ENCODE measurements around the gene PLAAT2. TPM values are rescaled to one million over a fixed set of nuclear protein-coding genes. Genes with fewer than 3 reads are reported as not detected.
"Not testable (repeated sequence)": the region's sequence is repeated elsewhere in the genome, so short reads cannot be mapped to it uniquely, and the experiment has no call there.

PLAAT2 gene
- total RNA-seq = under 1 TPM in 1 of 2 donors, not detected in 1; 0.35 TPM

- DNase-seq = no peak
- H3K4me3 Mint-ChIP-seq = peak within 1 kb of the TSS; percentile 28 to 46
- H3K9me3 Mint-ChIP-seq = no peaks in the 10 kb centered on the region
- H3K27ac Mint-ChIP-seq = no peak within 1 kb of the TSS
- H3K4me1 Mint-ChIP-seq (ENCODE audit: low read depth) = peaks cover 64% of the 10 kb centered on the region
- ATAC-seq (replicated peaks in 1 of 2) = no peak
- no peaks in the 10 kb centered on the region for H3K36me3 Mint-ChIP-seq (ENCODE audit: insufficient read depth in 2 of 2)
- no peaks in the 10 kb centered on the region for H3K27me3 Mint-ChIP-seq (ENCODE audit: low read depth)
Observed at GRCh38 chr11:63563201-63564055, at the start of gene PLAAT2. TSS of gene PLAAT2 (minus strand) at chr11:63563379. CDS start at chr11:63563324, 55 bp downstream.

- H3K27ac Mint-ChIP-seq = no peak overlapping the region
- no peaks in the 10 kb centered on the region for H3K36me3 Mint-ChIP-seq (ENCODE audit: insufficient read depth in 2 of 2)
- peaks cover 12% of the 10 kb centered on the region for H3K4me1 Mint-ChIP-seq (ENCODE audit: low read depth)
- no peak for DNase-seq
- H3K27me3 Mint-ChIP-seq (ENCODE audit: low read depth) = no peaks in the 10 kb centered on the region
- no peaks in the 10 kb centered on the region for H3K9me3 Mint-ChIP-seq
- ATAC-seq (replicated peaks in 1 of 2) = no peak
- H3K4me3 Mint-ChIP-seq = no peak overlapping the region
Observed at GRCh38 chr11:63612181-63612580, 49.0 kb upstream of the PLAAT2 start.

- Mint-ChIP-seq H3K9me3 (no peaks in the 10 kb centered on the region), H3K4me3 (no peak overlapping the region), H3K36me3 (ENCODE audit: insufficient read depth in 2 of 2) (no peaks in the 10 kb centered on the region), H3K27ac (no peak overlapping the region), H3K4me1 (ENCODE audit: low read depth) (peaks cover 12% of the 10 kb centered on the region), H3K27me3 (ENCODE audit: low read depth) (no peaks in the 10 kb centered on the region)
- ATAC-seq (replicated peaks in 1 of 2) (no peak), DNase-seq (no peak)
Observed at GRCh38 chr11:63611395-63611747, 48.2 kb upstream of the PLAAT2 start.

GRCh38 chr11:63610604-63611394, 47.6 kb upstream of the PLAAT2 start:
- Mint-ChIP-seq H3K9me3 (no peaks in the 10 kb centered on the region), H3K36me3 (ENCODE audit: insufficient read depth in 2 of 2) (no peaks in the 10 kb centered on the region), H3K27ac (no peak overlapping the region), H3K4me3 (no peak overlapping the region), H3K4me1 (ENCODE audit: low read depth) (peaks cover 12% of the 10 kb centered on the region), H3K27me3 (ENCODE audit: low read depth) (no peaks in the 10 kb centered on the region)
- DNase-seq = no peak
- ATAC-seq (replicated peaks in 1 of 2) = no peak

- Mint-ChIP-seq H3K4me3 (no peak overlapping the region), H3K27ac (no peak overlapping the region), H3K9me3 (no peaks in the 10 kb centered on the region), H3K27me3 (ENCODE audit: low read depth) (no peaks in the 10 kb centered on the region), H3K36me3 (ENCODE audit: insufficient read depth in 2 of 2) (no peaks in the 10 kb centered on the region), H3K4me1 (ENCODE audit: low read depth) (peaks cover 12% of the 10 kb centered on the region)
- no peak for ATAC-seq (replicated peaks in 1 of 2)
- no peak for DNase-seq
Observed at GRCh38 chr11:63609971-63610580, 46.9 kb upstream of the PLAAT2 start.

GRCh38 chr11:63609536-63609935, 46.4 kb upstream of the PLAAT2 start:
- DNase-seq = no peak
- ATAC-seq (replicated peaks in 1 of 2) = no peak
- no peaks in the 10 kb centered on the region for H3K36me3 Mint-ChIP-seq (ENCODE audit: insufficient read depth in 2 of 2)
- no peak overlapping the region for H3K27ac Mint-ChIP-seq
- H3K4me1 Mint-ChIP-seq (ENCODE audit: low read depth) = peaks cover 12% of the 10 kb centered on the region
- H3K4me3 Mint-ChIP-seq = no peak overlapping the region
- no peaks in the 10 kb centered on the region for H3K27me3 Mint-ChIP-seq (ENCODE audit: low read depth)
- no peaks in the 10 kb centered on the region for H3K9me3 Mint-ChIP-seq

GRCh38 chr11:63608353-63609345, 45.5 kb upstream of the PLAAT2 start:
- H3K4me1 Mint-ChIP-seq (ENCODE audit: low read depth) = peaks cover 12% of the 10 kb centered on the region
- ATAC-seq (replicated peaks in 1 of 2) = peak in 1 of 2 donors; percentile 53
- no peak overlapping the region for H3K4me3 Mint-ChIP-seq
- no peak for DNase-seq
- H3K36me3 Mint-ChIP-seq (ENCODE audit: insufficient read depth in 2 of 2) = no peaks in the 10 kb centered on the region
- H3K27ac Mint-ChIP-seq = no peak overlapping the region
- H3K9me3 Mint-ChIP-seq = no peaks in the 10 kb centered on the region
- no peaks in the 10 kb centered on the region for H3K27me3 Mint-ChIP-seq (ENCODE audit: low read depth)

- ATAC-seq (replicated peaks in 1 of 2) = no peak
- H3K4me1 Mint-ChIP-seq (ENCODE audit: low read depth) = peaks cover 5% of the 10 kb centered on the region
- H3K27ac Mint-ChIP-seq = no peak overlapping the region
- H3K27me3 Mint-ChIP-seq (ENCODE audit: low read depth) = no peaks in the 10 kb centered on the region
- DNase-seq = no peak
- H3K36me3 Mint-ChIP-seq (ENCODE audit: insufficient read depth in 2 of 2) = no peaks in the 10 kb centered on the region
- no peak overlapping the region for H3K4me3 Mint-ChIP-seq
- H3K9me3 Mint-ChIP-seq = no peaks in the 10 kb centered on the region
Observed at GRCh38 chr11:63603180-63603518, 40.0 kb upstream of the PLAAT2 start.

GRCh38 chr11:63602290-63603179, 39.4 kb upstream of the PLAAT2 start:
- H3K36me3 Mint-ChIP-seq (ENCODE audit: insufficient read depth in 2 of 2); H3K9me3 Mint-ChIP-seq; H3K4me3 Mint-ChIP-seq; ATAC-seq (replicated peaks in 1 of 2); H3K27me3 Mint-ChIP-seq (ENCODE audit: low read depth); H3K4me1 Mint-ChIP-seq (ENCODE audit: low read depth); H3K27ac Mint-ChIP-seq; DNase-seq: not testable (repeated sequence)

GRCh38 chr11:63599211-63600122, 36.3 kb upstream of the PLAAT2 start:
- Mint-ChIP-seq H3K4me1 (ENCODE audit: low read depth) (peaks cover 5% of the 10 kb centered on the region), H3K9me3 (no peaks in the 10 kb centered on the region), H3K27ac (no peak overlapping the region), H3K4me3 (no peak overlapping the region), H3K36me3 (ENCODE audit: insufficient read depth in 2 of 2) (no peaks in the 10 kb centered on the region), H3K27me3 (ENCODE audit: low read depth) (no peaks in the 10 kb centered on the region)
- no peak for DNase-seq
- ATAC-seq (replicated peaks in 1 of 2) = no peak

- ATAC-seq (replicated peaks in 1 of 2) = no peak
- Mint-ChIP-seq H3K4me3 (no peak overlapping the region), H3K36me3 (ENCODE audit: insufficient read depth in 2 of 2) (no peaks in the 10 kb centered on the region)
Observed at GRCh38 chr11:63598556-63598955, 35.4 kb upstream of the PLAAT2 start.

More at GRCh38 chr11:63598556-63598955, 35.4 kb upstream of the PLAAT2 start:
- Mint-ChIP-seq H3K4me1 (ENCODE audit: low read depth) (peaks cover 5% of the 10 kb centered on the region), H3K27me3 (ENCODE audit: low read depth) (no peaks in the 10 kb centered on the region), H3K9me3 (no peaks in the 10 kb centered on the region), H3K27ac (no peak overlapping the region)
- no peak for DNase-seq
